T follicular helper cell (primary cell): Measurements from ENCODE around the gene SEC24B.
"Not testable (repeated sequence)": the region's sequence is repeated elsewhere in the genome, so short reads cannot be mapped to it uniquely, and the experiment has no call there.

ENCODE experiments used
- DNase-seq: peaks from one replicate; pipeline ENCODE4 v3.0.0-alpha.2; 2020; ENCODE audit warnings: low read depth

SEC24B gene

DNA sequence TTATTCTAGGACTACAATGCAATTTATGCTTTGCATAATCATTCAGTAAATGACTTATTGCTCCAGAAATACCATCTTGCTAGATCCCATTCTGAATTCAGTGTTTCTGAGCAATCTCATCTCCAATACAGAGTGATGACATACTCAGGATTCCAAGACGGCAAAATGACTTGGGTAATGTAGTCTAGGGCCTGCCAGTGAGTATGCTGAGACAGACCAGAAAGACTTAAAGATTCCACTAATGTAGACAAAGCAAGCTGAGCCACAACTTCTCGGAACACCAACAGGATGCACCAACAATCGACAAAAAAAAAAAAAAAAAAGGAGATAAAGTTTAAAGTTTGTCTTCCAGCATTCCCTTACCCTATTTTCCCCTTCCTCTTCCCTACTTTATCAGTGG, 919 bp upstream of the SEC24B start:
- no peak for DNase-seq

- DNase-seq, result no peak
Measured at GRCh38 chr4:109434007-109434971, 674 bp downstream of the SEC24B start.

GRCh38 chr4:109435635-109436034, 2.0 kb downstream of the SEC24B start:
- DNase-seq, result no peak

DNA sequence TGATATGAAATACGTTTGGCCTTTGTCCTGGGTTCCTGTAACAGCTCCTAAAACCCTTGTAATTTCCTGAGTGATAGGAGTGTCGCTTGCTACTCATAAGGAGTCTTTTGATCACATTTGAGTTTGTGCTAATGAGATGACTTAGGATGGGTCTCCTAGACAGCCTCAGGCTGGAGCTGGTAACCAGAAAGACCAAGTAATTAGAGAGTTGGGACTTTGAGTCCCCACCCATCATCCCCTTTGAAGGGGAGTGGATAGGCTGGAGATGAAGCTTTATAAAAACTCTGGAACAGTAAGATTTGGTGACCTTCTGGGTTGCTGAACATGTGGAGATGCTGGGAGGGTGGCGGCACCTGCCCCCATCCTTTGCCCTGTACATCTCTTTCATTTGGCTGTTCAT, 2.9 kb downstream of the SEC24B start:
- no peak for DNase-seq

GRCh38 chr4:109440948-109441347, 7.3 kb downstream of the SEC24B start:
- no peak for DNase-seq

DNA sequence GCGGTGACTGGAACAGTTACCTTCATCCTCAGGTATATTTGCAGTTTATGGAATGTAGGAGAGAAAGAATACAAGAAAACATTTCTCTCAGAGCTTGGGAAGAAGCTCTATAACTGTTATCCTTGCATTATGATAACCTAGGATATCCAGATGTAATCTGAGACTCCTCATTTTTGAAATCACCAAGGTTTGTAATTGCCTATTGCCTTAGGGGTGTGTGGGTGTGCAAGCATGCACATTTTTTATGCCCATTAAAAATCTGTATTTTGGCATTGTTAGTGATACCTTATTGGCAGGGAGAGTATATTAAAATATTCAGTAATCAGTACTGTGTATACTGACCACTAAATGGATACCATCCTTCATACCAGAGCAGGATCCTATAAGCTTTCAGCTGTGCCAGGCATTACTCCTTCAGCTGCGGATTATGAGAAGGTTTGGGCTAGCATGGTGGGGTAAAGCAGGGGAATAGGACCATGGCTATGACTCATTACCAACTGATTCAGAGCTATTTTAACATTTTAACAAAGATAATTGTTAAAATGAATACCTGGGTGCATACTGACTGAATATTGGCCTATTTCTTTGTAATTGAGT, 8.3 kb downstream of the SEC24B start:
- DNase-seq, result no peak

DNA sequence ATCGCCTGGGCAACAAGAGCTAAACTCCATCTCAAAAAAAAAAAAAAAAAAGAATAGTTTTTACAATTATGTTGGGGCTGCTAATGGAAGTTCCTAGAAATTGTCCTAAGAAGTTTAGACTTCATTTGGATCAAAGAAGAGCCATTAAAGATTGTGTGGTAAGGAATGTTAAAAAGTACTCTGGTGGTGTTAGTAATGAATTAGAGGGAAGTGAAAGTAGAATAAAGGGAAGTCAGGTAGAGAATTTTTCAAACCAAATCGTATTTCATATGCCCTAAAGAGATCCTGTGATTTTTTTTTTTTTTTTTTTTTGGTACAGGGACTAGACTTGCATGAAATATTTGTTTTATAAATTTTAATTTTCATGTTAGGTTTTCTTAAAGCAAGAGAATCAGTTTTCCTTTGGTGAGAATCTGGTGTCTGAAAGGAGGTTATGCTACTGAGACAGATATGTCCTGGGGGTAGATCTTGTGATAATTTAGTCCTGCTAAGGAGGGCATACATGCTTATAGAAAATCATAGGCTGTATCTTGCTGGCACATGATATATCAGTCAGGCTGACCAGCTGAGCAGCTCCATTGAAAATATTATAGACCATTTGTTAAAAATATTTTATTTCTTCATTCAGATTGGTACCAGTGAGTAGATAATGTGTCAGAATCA, 10.7 kb downstream of the SEC24B start:
- no peak for DNase-seq

DNA sequence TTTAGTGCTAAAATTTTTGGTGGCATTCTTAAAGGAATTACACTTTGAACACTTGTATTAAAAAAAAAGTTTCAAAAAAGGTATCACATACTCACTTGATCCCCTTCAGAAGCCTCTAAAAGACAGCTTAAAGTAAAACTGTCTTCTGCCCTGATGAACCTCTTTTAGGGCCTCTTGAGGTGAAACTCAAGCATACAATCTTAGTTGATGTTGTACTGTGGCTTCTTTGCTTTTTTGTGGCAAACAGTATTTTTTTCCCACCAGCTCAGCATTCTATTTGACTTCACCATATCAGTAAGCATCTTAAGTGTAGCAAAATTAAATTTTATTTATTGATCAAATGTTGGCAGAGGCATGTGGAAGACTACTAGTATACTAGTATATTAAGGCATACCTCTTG, 13.7 kb downstream of the SEC24B start:
- DNase-seq, result no peak

- no peak for DNase-seq
Measured at GRCh38 chr4:109451544-109452273, 18.1 kb downstream of the SEC24B start.

DNA sequence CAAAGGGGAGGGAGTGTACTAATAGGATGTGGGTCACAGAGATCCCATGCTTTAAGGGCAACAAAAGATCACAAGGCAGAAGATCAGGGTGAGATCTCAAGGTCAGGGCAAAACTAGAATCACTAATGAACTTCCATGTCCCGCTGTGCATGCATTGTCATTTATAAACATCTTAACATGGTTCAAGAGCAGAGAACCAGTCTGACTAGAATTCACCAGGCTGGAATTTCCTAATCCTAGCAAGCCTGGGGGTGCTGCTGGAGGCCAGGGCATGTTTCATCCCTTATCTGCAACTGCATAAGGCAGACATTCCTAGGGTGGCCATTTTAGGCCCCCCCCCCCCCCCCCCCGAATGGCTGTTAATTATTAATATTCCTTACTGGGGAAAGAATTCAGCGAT, 19.5 kb downstream of the SEC24B start:
- DNase-seq, result not testable (repeated sequence)

- DNase-seq, result no peak
Measured at GRCh38 chr4:109462297-109462696, 28.7 kb downstream of the SEC24B start.

DNA sequence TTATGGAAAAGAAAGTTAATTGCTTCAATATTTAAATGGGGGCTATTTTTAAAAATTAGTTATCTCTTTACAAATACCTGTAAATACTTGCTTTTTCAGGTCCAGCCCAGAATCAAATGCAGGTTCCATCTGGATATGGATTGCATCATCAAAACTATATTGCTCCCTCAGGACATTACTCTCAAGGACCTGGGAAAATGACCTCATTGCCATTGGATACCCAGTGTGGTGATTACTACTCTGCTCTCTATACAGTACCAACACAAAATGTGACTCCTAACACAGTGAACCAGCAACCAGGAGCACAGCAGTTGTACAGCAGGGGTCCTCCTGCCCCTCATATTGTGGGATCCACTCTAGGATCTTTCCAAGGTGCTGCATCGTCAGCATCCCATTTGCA, 29.2 kb downstream of the SEC24B start:
- no peak for DNase-seq

DNA sequence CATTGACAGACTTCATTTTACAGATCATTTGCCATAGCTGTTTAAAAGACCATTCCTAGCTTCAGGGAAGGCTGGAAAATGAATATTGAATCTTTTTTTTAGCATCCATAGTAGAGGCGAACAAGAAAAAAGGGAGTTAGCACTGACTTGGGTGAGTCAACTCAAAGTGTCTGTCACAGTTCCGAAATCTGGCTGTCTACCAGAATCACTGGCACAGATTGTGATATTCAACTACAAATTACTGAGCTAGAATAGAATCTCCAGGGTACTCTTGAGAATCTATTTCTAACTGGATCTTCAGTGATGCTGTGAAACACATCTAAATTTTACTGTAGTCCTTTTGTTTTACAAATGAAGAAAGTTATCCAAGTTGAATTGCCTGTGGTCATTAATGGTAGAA, 31.5 kb downstream of the SEC24B start:
- DNase-seq, result no peak

DNA sequence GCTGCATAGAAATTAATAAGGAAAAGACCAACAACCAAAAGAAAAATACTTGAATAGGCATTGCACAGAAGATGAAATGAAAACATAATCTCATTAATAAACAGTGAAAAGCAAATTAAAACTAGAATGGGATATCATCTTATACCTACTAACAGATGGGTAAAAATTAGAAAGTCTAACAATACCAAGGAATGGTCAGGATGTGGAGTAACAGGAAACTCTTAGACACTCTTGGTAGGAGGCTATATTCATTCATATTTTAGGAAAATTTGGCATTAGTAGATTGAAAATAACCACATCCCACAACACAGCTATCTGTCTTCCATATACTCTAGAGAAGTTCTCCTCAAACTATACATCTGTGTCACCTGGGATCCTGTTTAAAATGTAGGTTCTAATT, 36.3 kb downstream of the SEC24B start:
- DNase-seq, result no peak

GRCh38 chr4:109472343-109472761, 38.7 kb downstream of the SEC24B start:
- DNase-seq, result no peak

- DNase-seq, result no peak
Measured at GRCh38 chr4:109473824-109474223, 40.2 kb downstream of the SEC24B start.

GRCh38 chr4:109486007-109486406, 52.4 kb downstream of the SEC24B start:
- no peak for DNase-seq

GRCh38 chr4:109494563-109494962, 60.9 kb downstream of the SEC24B start:
- no peak for DNase-seq

GRCh38 chr4:109495514-109495913, 61.9 kb downstream of the SEC24B start:
- no peak for DNase-seq

DNA sequence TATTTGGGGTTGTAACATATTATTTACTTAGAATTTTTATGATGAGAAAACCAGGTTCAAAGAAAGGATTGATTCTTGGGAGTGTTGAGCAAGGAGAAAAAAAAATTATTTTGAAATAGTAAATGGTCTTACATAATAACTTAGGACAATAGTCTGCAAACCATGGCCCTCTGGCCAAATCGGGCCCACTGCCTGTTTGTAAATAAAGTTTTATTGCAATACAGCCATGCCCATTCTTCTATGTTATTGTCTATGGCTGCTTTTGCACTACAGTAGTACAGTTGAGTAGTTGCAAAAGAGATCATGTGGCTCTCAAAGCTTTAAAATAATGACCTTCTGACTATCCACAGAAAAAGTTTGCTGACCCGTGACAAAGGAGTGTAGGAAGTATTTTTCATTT, 63.3 kb downstream of the SEC24B start:
- DNase-seq, result no peak

GRCh38 chr4:109497511-109497910, 63.9 kb downstream of the SEC24B start:
- no peak for DNase-seq

DNA sequence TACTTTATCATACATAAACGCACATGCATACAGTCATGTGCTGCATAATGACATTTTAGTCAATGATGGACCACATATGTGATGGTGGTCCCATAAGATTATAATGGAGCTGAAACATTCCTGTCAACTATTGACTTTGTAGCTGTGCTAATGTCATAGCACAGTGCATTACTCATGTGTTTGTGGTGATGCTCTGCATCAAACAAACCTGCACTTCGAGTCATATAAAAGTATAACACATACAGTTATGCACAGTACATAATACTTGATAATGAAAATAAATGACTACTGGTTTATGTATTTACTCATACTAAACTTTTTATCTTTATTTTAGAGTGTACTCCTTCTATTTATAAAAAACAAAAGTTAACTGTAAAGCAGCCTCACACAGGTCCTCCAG, 65.9 kb downstream of the SEC24B start:
- DNase-seq, result no peak
